Tibial nerve (tissue), 4 donors: ENCODE measurements around the gene FAM221B.

ENCODE experiments used
- EP300 ChIP-seq, 2 donors: sonication (generic); formaldehyde crosslinking; IDR thresholded peaks; one replicate each; pipeline ENCODE4 v1.6.1; 2017; ENCODE audit warnings: antibody characterized with exemption in 2 of 2, mild to moderate bottlenecking in 1 of 2
- POLR2A ChIP-seq, 2 donors: fragments of 450-650 bp; IDR thresholded peaks; one replicate each; pipeline ENCODE4 v1.6.1; 2017; ENCODE audit warnings: antibody characterized with exemption in 2 of 2, mild to moderate bottlenecking in 2 of 2, moderate library complexity in 2 of 2
- TF ChIP-seq, protein P1 (sequence below), 5 experiments: fragments of 200-600 bp in 3 of 5; fragments of 450-650 bp in 2 of 5; sonication (generic) in 3 of 5; IDR thresholded peaks; one replicate each; pipeline ENCODE4 v1.5.1; 2016 to 2019; ENCODE audit warnings: antibody characterized with exemption in 5 of 5, mild to moderate bottlenecking in 3 of 5, moderate library complexity in 2 of 5

DNA sequence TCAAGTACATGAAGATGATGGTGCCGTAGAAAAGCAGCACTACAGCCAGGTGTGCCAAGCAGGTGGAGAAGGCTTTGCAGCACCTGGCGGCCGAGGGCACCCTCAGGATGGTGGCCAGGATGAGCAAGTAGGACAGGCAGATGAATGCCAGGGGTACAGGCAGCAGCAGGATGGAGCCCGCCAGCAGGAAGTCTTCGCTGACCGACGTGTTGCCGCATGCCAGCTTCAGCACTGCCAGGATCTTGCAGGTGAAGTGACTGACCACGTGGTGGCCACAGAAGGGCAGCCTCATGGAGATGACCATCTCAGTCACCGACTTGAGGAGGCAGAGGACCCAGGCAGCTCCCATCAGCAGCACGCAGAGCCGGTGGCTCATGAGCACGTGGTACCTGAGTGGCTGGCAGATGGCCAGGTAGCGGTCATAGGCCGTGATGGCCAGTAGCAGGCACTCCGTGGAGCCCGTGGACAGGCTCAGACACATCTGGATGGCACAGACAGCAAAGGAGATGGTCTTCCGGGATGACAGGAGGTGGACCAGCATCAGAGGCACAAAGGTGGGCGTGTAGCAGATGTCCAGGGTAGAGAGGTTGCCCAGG, 41.2 kb upstream of the FAM221B start:
- TF ChIP-seq, protein P1, sequence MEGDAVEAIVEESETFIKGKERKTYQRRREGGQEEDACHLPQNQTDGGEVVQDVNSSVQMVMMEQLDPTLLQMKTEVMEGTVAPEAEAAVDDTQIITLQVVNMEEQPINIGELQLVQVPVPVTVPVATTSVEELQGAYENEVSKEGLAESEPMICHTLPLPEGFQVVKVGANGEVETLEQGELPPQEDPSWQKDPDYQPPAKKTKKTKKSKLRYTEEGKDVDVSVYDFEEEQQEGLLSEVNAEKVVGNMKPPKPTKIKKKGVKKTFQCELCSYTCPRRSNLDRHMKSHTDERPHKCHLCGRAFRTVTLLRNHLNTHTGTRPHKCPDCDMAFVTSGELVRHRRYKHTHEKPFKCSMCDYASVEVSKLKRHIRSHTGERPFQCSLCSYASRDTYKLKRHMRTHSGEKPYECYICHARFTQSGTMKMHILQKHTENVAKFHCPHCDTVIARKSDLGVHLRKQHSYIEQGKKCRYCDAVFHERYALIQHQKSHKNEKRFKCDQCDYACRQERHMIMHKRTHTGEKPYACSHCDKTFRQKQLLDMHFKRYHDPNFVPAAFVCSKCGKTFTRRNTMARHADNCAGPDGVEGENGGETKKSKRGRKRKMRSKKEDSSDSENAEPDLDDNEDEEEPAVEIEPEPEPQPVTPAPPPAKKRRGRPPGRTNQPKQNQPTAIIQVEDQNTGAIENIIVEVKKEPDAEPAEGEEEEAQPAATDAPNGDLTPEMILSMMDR (IDR thresholded peaks at IDR 0.05): no peak
- TF ChIP-seq POLR2A (IDR thresholded peaks at IDR 0.05): no peak
- no peak for TF ChIP-seq EP300 (IDR thresholded peaks at IDR 0.05)
